PC-3 (cell line): ENCODE measurements around the gene TFB2M. TPM values are rescaled to one million over a fixed set of nuclear protein-coding genes. Genes with fewer than 3 reads are reported as not detected.
A peak's percentile ranks its signal among the peaks of the same experiment; 100 is the strongest.

Experiments
- ATAC-seq: fragments of 200-7000 bp; cut with Tn5 transposase; 2 replicates; pipeline ENCODE4 v1.9.1; 2020; ENCODE audit warnings: mild to moderate bottlenecking, moderate library complexity
- BruUV-seq: library from RNA; stranded (reverse); fragments of 400-500 nt; replicated peaks from 2 replicates; lab custom pipeline; 2021; lab: Mats Ljungman, UMichigan
- CTCF ChIA-PET: fragments of 300-600 bp; sonication (Branson Sonifier 250); formaldehyde crosslinking; loops from one replicate; lab custom pipeline; 2022; ENCODE audit warnings: antibody characterized with exemption; lab: Charles Lee
- POLR2A ChIA-PET: fragments of 300-600 bp; sonication (Branson Sonifier 250); formaldehyde crosslinking; loops from one replicate; lab custom pipeline; 2022; ENCODE audit warnings: antibody characterized with exemption; ENCODE audit not compliant: unreplicated experiment; lab: Charles Lee
- DNase-seq: peaks from one replicate; pipeline ENCODE4 v3.0.0-alpha.2; 2015
- H2AFZ ChIP-seq: fragments of 300-600 bp; sonication (generic); 2 replicates; pipeline ENCODE4 v1.6.0; 2016; ENCODE audit warnings: antibody characterized with exemption, low read length
- H3F3A ChIP-seq: fragments of 300-600 bp; sonication (generic); one replicate; pipeline ENCODE4 v1.6.0; 2017; ENCODE audit warnings: antibody characterized with exemption, low read length, control low read depth, mild to moderate bottlenecking; ENCODE audit not compliant: unreplicated experiment
- H3K27ac ChIP-seq: fragments of 300-600 bp; sonication (generic); 2 replicates; pipeline ENCODE4 v1.5.1; 2016; ENCODE audit warnings: mild to moderate bottlenecking, low read length
- H3K27me3 ChIP-seq: fragments of 300-600 bp; sonication (generic); 2 replicates; pipeline ENCODE4 v1.6.1; 2016; ENCODE audit warnings: low read length, mixed read lengths
- H3K36me3 ChIP-seq: fragments of 300-600 bp; sonication (generic); 2 replicates; pipeline ENCODE4 v1.6.1; 2016; ENCODE audit warnings: low read depth, mixed run types, low read length, mixed read lengths
- H3K4me1 ChIP-seq: fragments of 300-600 bp; sonication (generic); 2 replicates; pipeline ENCODE4 v1.5.1; 2016; ENCODE audit warnings: low read length; ENCODE audit not compliant: insufficient read depth
- H3K4me2 ChIP-seq: fragments of 300-600 bp; sonication (generic); 2 replicates; pipeline ENCODE4 v1.6.0; 2016; ENCODE audit warnings: low read length
- H3K4me3 ChIP-seq: fragments of 300-600 bp; sonication (generic); 2 replicates; pipeline ENCODE4 v1.5.1; 2016; ENCODE audit warnings: mild to moderate bottlenecking, low read length, mixed read lengths
- H3K79me2 ChIP-seq: fragments of 300-600 bp; sonication (generic); 2 replicates; pipeline ENCODE4 v1.6.1; 2017; ENCODE audit warnings: low read length, mixed read lengths
- H3K9ac ChIP-seq: fragments of 300-600 bp; sonication (generic); 2 replicates; pipeline ENCODE4 v1.6.0; 2016; ENCODE audit warnings: mild to moderate bottlenecking, low read length
- H3K9me2 ChIP-seq: fragments of 300-600 bp; sonication (generic); replicated peaks from 2 replicates; pipeline ENCODE4 v1.6.1; 2016; ENCODE audit warnings: mixed run types, low read length, mixed read lengths
- H3K9me3 ChIP-seq: fragments of 300-600 bp; sonication (generic); 2 replicates; pipeline ENCODE4 v1.6.1; 2016; ENCODE audit warnings: low read length, mixed read lengths
- H4K20me1 ChIP-seq: fragments of 300-600 bp; sonication (generic); 2 replicates; pipeline ENCODE4 v1.6.1; 2016; ENCODE audit warnings: low read length, mixed read lengths
- CTCF ChIP-seq: fragments of 300-600 bp; sonication (generic); conservative IDR thresholded peaks from 2 replicates; pipeline ENCODE4 v1.5.1; 2017; ENCODE audit warnings: antibody characterized with exemption, low read depth, mild to moderate bottlenecking, low read length
- EZH2 ChIP-seq: fragments of 300-600 bp; sonication (generic); IDR thresholded peaks from one replicate; pipeline ENCODE4 v1.6.1; 2017; ENCODE audit warnings: antibody characterized with exemption, mild to moderate bottlenecking, low read length; ENCODE audit not compliant: unreplicated experiment
- EZH2phosphoT487 ChIP-seq: fragments of 300-600 bp; sonication (generic); IDR thresholded peaks from 2 replicates; pipeline ENCODE4 v1.6.1; 2018; ENCODE audit warnings: mild to moderate bottlenecking, antibody characterized with exemption, low read length, borderline replicate concordance
- intact Hi-C: fragments of 100-400 bp; cut with micrococcal nuclease; formaldehyde crosslinking; loops from 2 replicates; pipeline ENCODE4 v1.9.0; 2023
- total RNA-seq: library from RNA; depleted of rRNA; stranded (reverse); fragments of >200 nt; gene quantifications from 2 replicates; pipeline ENCODE4 v1.2.3, GENCODE V29; 2014

The TFB2M gene
- total RNA-seq, 1 experiment from 2014 or later = 47.0 TPM

- TF ChIP-seq CTCF (no peak), EZH2phosphoT487 (no peak), EZH2 (no peak)
- no peaks in the 10 kb centered on the region for H3K9me3 ChIP-seq
- H3K27me3 ChIP-seq = no peaks in the 10 kb centered on the region
- BruUV-seq = TSS peak; percentile 45
- intact Hi-C loops = no loop called here
- DNase-seq (peak; percentile 19), ATAC-seq (no peak; the same call in 1 of the 2 replicates)
- CTCF ChIA-PET = interaction anchor here (0.6 kb wide), 2 partner anchors 184 to 225 kb away, joined by 5 read pairs; no protein-coding TSS in a partner anchor
- POLR2A ChIA-PET = no interaction called here
- H3K9me2 ChIP-seq = no peaks in the 10 kb centered on the region
- H2AFZ ChIP-seq = peak overlapping the region; percentile 92
- H3K4me1 ChIP-seq = peaks cover 48% of the 10 kb centered on the region
- H3F3A ChIP-seq = peaks cover 10% of the 10 kb centered on the region
- H3K36me3 ChIP-seq = 0 out of 2 replicates have a peak, but pooled peaks cover under 1% of the 10 kb centered on the region
- peaks cover 48% of the 10 kb centered on the region for H3K79me2 ChIP-seq
- H3K4me2 ChIP-seq = peak overlapping the region; percentile 91
- H3K27ac ChIP-seq = no peak overlapping the region
- peak overlapping the region; percentile 69 for H3K9ac ChIP-seq
- peak overlapping the region; percentile 85 for H3K4me3 ChIP-seq
- no peaks in the 10 kb centered on the region for H4K20me1 ChIP-seq
Measured at GRCh38 chr1:246506367-246506673, 59.7 kb downstream of the TFB2M start.

GRCh38 chr1:246503341-246503740 is 62.7 kb downstream of the TFB2M start:
- Histone ChIP-seq H3K9me2 (no peaks in the 10 kb centered on the region), H3K9ac (peak overlapping the region; percentile 51), H3K4me2 (peak overlapping the region; percentile 91), H3K79me2 (peaks cover 70% of the 10 kb centered on the region), H3K36me3 (peaks cover 10% of the 10 kb centered on the region; the same call in 1 of the 2 replicates), H3K27ac (peak overlapping the region; percentile 93), H3K9me3 (no peaks in the 10 kb centered on the region), H2AFZ (peak overlapping the region; percentile 37), H3F3A (peaks cover 10% of the 10 kb centered on the region), H3K27me3 (no peaks in the 10 kb centered on the region), H4K20me1 (no peaks in the 10 kb centered on the region), H3K4me1 (peaks cover 49% of the 10 kb centered on the region), H3K4me3 (peak overlapping the region; percentile 33; the same call in 1 of the 2 replicates)
- CTCF ChIA-PET = interaction anchor here (0.5 kb wide), 1 partner anchor 210 kb away, joined by 6 read pairs; no protein-coding TSS in a partner anchor
- intact Hi-C loops = loop anchor here (1.0 kb wide), 4 partner anchors 63 to 251 kb away; partner anchors contain the start of genes CNST and TFB2M
- DNase-seq (peak; percentile 97), ATAC-seq (peak; percentile 80)
- TF ChIP-seq CTCF = no peak
- no peak for TF ChIP-seq EZH2
- no peak for TF ChIP-seq EZH2phosphoT487
- no TSS peak for BruUV-seq
- POLR2A ChIA-PET = no interaction called here

- no peaks in the 10 kb centered on the region for H3K27me3 ChIP-seq
- H3K9ac ChIP-seq = no peak overlapping the region
- CTCF ChIA-PET = interaction anchor here (0.6 to 1.0 kb wide), 2 partner anchors 29 to 35 kb away, joined by 4 to 5 read pairs; no protein-coding TSS in a partner anchor
- no peak overlapping the region for H3K4me3 ChIP-seq
- H2AFZ ChIP-seq = no peak overlapping the region
- no TSS peak for BruUV-seq
- no peak overlapping the region for H3K4me2 ChIP-seq
- peaks cover 3% of the 10 kb centered on the region for H3F3A ChIP-seq
- H3K27ac ChIP-seq = no peak overlapping the region
- no peaks in the 10 kb centered on the region for H3K9me2 ChIP-seq
- TF ChIP-seq CTCF (peak; percentile 95), EZH2 (no peak)
- peak; percentile 52 for ATAC-seq
- H4K20me1 ChIP-seq = peaks cover 2% of the 10 kb centered on the region; the same call in 1 of the 2 replicates
- peaks cover 10% of the 10 kb centered on the region; the same call in 1 of the 2 replicates for H3K36me3 ChIP-seq
- peaks cover 12% of the 10 kb centered on the region for H3K4me1 ChIP-seq
- DNase-seq = peak; percentile 92
- peaks cover 74% of the 10 kb centered on the region for H3K79me2 ChIP-seq
- no peaks in the 10 kb centered on the region for H3K9me3 ChIP-seq
- POLR2A ChIA-PET = no interaction called here
- intact Hi-C loops = loop anchor here (1.0 kb wide), 3 partner anchors 32 to 257 kb away; no protein-coding TSS in a partner anchor
Measured at GRCh38 chr1:246497331-246497915, 68.6 kb downstream of the TFB2M start.
